22Rv1 (cell line): ENCODE measurements around the gene DISC1.

Source experiments
- H3K27ac ChIP-seq: fragments of 450-650 bp; 2 replicates; pipeline ENCODE4 v1.5.1; 2017
- CTCF ChIP-seq: fragments of 450-650 bp; IDR thresholded peaks from 2 replicates; pipeline ENCODE4 v1.5.1; 2017; ENCODE audit warnings: mild to moderate bottlenecking
- ZFX ChIP-seq: fragments of 450-650 bp; IDR thresholded peaks from 2 replicates; pipeline ENCODE4 v1.6.1; 2017; ENCODE audit warnings: antibody characterized with exemption, borderline replicate concordance

Gene DISC1

GRCh38 chr1:231847612-231848397 lies 221.2 kb downstream of the DISC1 start:
- TF ChIP-seq ZFX (no peak), CTCF (no peak)
- no peak overlapping the region for H3K27ac ChIP-seq

DNA sequence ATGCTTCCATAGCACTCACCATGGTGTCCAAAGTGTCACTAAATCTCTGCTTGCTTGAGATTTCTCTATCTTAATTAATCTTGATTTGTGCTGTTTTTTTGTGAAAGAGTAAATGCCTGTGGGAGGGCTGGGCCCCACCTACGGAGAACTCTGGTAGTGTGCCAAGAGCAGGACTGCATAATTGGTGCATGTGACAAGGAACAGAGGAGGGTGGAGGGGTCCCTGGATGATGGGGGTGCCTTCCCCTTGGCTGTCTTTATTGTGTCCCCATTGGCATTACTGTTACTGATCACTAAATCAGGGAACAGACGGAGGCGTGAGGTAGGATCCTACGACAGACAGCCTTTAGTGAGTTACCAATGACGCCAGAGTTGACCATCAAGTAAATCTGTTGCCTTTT lies 223.4 kb downstream of the DISC1 start:
- TF ChIP-seq ZFX = no peak
- TF ChIP-seq CTCF = no peak
- H3K27ac ChIP-seq = no peak overlapping the region

GRCh38 chr1:231850786-231851185 lies 224.2 kb downstream of the DISC1 start:
- no peak overlapping the region for H3K27ac ChIP-seq
- TF ChIP-seq CTCF (no peak), ZFX (no peak)

DNA sequence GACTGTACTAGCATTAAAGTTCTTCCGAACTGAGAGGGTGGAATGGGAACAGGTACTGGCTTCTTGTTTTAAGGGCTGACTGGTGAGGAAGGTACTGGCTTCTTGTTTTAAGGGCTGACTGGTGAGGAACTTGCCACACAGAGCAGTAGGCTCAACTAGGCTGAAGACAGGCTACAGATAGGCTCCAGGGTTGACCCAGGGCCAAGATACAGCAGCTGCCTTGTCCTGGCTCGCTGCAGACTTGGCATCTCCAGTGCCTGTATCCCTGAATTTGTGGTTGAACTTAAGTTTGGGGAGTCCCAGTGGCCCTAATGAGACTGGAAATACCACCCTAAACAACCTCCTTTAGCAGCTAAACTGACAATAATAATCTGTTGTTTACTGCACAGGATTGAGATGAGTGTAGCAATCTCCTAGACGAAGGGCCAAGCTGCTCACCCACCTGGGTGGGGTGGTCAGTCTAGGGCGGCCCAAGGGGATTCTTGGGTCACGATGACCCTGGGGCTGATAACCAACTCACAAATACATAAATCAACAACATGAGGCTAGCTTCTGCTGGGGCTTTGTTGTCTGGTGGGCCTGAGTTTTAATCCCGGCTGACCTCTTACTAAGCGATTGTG lies 227.1 kb downstream of the DISC1 start:
- TF ChIP-seq ZFX (no peak), CTCF (no peak)
- H3K27ac ChIP-seq = no peak overlapping the region

GRCh38 chr1:231855361-231855760 lies 228.8 kb downstream of the DISC1 start:
- no peak for TF ChIP-seq CTCF
- no peak overlapping the region for H3K27ac ChIP-seq

DNA sequence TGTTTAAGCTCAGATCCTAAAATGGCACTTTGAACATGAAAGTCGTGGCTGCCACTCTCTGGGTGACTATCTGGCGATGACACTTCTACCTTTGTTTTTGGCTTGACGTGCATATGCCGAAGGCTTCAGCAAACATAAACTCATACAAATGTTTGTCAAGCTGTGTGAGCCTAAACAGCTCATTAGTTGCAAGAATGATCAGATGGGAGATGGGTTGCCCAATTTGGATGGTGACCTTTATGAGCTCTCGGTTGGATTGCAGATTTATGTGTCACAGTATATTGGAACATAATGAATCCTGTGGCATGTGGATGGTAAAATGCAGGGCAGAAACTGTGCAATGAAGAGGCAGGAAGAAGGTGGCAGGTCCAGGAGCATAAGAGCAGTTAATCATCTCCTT lies 229.3 kb downstream of the DISC1 start:
- no peak for TF ChIP-seq CTCF
- no peak for TF ChIP-seq ZFX
- H3K27ac ChIP-seq = no peak overlapping the region

- H3K27ac ChIP-seq = no peak overlapping the region
- TF ChIP-seq CTCF (no peak), ZFX (no peak)
Observed at GRCh38 chr1:231856426-231856825, 229.8 kb downstream of the DISC1 start.
